Fibroblast of lung (primary cell): ENCODE measurements around the gene IFT57. TPM values are rescaled to one million over a fixed set of nuclear protein-coding genes. Genes with fewer than 3 reads are reported as not detected.

Experiments
- DNase-seq, 2 donors: peaks; one replicate each; pipeline versions ENCODE4 v3.0.0 to v3.0.0-alpha.2; 2010; ENCODE audit warnings: low read depth in 2 of 2
- H2AFZ ChIP-seq: 2 replicates; pipeline ENCODE4 v1.5.1; 2012; ENCODE audit warnings: low read length, control low read depth, inconsistent platforms
- H3K27ac ChIP-seq: 2 replicates; pipeline ENCODE4 v1.5.1; 2011; ENCODE audit warnings: low read length, control low read depth; ENCODE audit not compliant: insufficient read depth
- H3K27me3 ChIP-seq: 2 replicates; pipeline ENCODE4 v1.5.1; 2011; ENCODE audit warnings: mild to moderate bottlenecking, low read length; ENCODE audit not compliant: control insufficient read depth, insufficient read depth
- H3K36me3 ChIP-seq: 2 replicates; pipeline ENCODE4 v1.5.1; 2011; ENCODE audit warnings: low read length; ENCODE audit not compliant: control insufficient read depth, insufficient read depth
- H3K4me1 ChIP-seq: 2 replicates; pipeline ENCODE4 v1.5.1; 2011; ENCODE audit warnings: low read length; ENCODE audit not compliant: control insufficient read depth, insufficient read depth; ENCODE audit errors: extremely low read depth
- H3K4me2 ChIP-seq: 2 replicates; pipeline ENCODE4 v1.5.1; 2011; ENCODE audit warnings: low read length, control low read depth; ENCODE audit not compliant: insufficient read depth; ENCODE audit errors: extremely low read depth
- H3K4me3 ChIP-seq, 4 experiments: fragments of 200-600 bp in 1 of 4; sonication (generic) in 1 of 4; replicated peaks in 1 of 4; 2 replicates each; pipeline ENCODE4 v1.5.1; 2011 to 2016; ENCODE audit warnings: low read length in 4 of 4, low read depth in 3 of 4, mild to moderate bottlenecking in 3 of 4, control low read depth in 2 of 4, inconsistent platforms in 1 of 4, mixed read lengths in 1 of 4; ENCODE audit not compliant: insufficient read depth in 1 of 4; ENCODE audit errors: control extremely low read depth in 1 of 4
- H3K79me2 ChIP-seq: 2 replicates; pipeline ENCODE4 v1.5.1; 2012; ENCODE audit warnings: mild to moderate bottlenecking, low read length, inconsistent platforms; ENCODE audit not compliant: control insufficient read depth, insufficient read depth
- H3K9ac ChIP-seq: 2 replicates; pipeline ENCODE4 v1.5.1; 2011; ENCODE audit warnings: mild to moderate bottlenecking, low read length, control low read depth; ENCODE audit not compliant: insufficient read depth
- H3K9me3 ChIP-seq: 2 replicates; pipeline ENCODE4 v1.5.1; 2012; ENCODE audit warnings: low read depth, low read length; ENCODE audit not compliant: control insufficient read depth, insufficient read depth
- H4K20me1 ChIP-seq: 2 replicates; pipeline ENCODE4 v1.5.1; 2011; ENCODE audit warnings: low read length; ENCODE audit not compliant: control insufficient read depth, insufficient read depth; ENCODE audit errors: extremely low read depth
- EZH2 ChIP-seq: IDR thresholded peaks from 2 replicates; pipeline ENCODE4 v1.5.1; 2012; ENCODE audit warnings: low read length, control low read depth, mild to moderate bottlenecking; ENCODE audit errors: missing control alignments
- polyA plus RNA-seq, 2 donors: library from polyadenylated mRNA; depleted of rRNA in 1 of 2; stranded (reverse) in 1 of 2; unstranded in 1 of 2; fragments of >200 nt; gene quantifications; 2 replicates each; pipeline ENCODE4 v1.2.1, GENCODE V29; 2011 to 2012; ENCODE audit warnings: missing spikeins in 1 of 2
- total RNA-seq: library from RNA; depleted of rRNA; stranded (reverse); fragments of >200 nt; gene quantifications from 2 replicates; pipeline ENCODE4 v1.2.1, GENCODE V29; 2014
- TF ChIP-seq, protein P1 (sequence below), 2 donors: IDR thresholded peaks in 1 of 2; conservative IDR thresholded peaks in 1 of 2; 1 replicate in 1 of 2; 2 replicates in 1 of 2; pipeline ENCODE4 v1.5.1; 2011 to 2012; ENCODE audit warnings: low read length in 2 of 2, control low read depth in 1 of 2, inconsistent platforms in 1 of 2, low read depth in 1 of 2, mild to moderate bottlenecking in 1 of 2

IFT57 gene
- total and polyA plus RNA-seq, 2 donors (not counting 1 experiment from before 2014, with no cell fraction given) = 55.5 to 60.3 TPM

GRCh38 chr3:108185536-108185935, 36.7 kb downstream of the IFT57 start:
- no peaks in the 10 kb centered on the region for H3K9me3 ChIP-seq
- no peaks in the 10 kb centered on the region for H3K79me2 ChIP-seq
- no peaks in the 10 kb centered on the region for H3K27me3 ChIP-seq
- H3K9ac ChIP-seq = no peak overlapping the region
- no peak overlapping the region for H3K4me3 ChIP-seq
- H3K4me1 ChIP-seq = peaks cover 6% of the 10 kb centered on the region
- H2AFZ ChIP-seq = no peak overlapping the region
- H4K20me1 ChIP-seq = no peaks in the 10 kb centered on the region
- no peak for DNase-seq
- H3K27ac ChIP-seq = no peak overlapping the region
- TF ChIP-seq, protein P1, sequence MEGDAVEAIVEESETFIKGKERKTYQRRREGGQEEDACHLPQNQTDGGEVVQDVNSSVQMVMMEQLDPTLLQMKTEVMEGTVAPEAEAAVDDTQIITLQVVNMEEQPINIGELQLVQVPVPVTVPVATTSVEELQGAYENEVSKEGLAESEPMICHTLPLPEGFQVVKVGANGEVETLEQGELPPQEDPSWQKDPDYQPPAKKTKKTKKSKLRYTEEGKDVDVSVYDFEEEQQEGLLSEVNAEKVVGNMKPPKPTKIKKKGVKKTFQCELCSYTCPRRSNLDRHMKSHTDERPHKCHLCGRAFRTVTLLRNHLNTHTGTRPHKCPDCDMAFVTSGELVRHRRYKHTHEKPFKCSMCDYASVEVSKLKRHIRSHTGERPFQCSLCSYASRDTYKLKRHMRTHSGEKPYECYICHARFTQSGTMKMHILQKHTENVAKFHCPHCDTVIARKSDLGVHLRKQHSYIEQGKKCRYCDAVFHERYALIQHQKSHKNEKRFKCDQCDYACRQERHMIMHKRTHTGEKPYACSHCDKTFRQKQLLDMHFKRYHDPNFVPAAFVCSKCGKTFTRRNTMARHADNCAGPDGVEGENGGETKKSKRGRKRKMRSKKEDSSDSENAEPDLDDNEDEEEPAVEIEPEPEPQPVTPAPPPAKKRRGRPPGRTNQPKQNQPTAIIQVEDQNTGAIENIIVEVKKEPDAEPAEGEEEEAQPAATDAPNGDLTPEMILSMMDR (conservative IDR thresholded peaks at IDR 0.05 in 1 of 2, IDR thresholded peaks at IDR 0.05 in 1 of 2; ENCODE audit: low read depth in 1 of 2, low read length in 2 of 2) = no peak
- no peak for TF ChIP-seq EZH2
- H3K4me2 ChIP-seq = no peak overlapping the region
- peaks cover 3% of the 10 kb centered on the region for H3K36me3 ChIP-seq

DNA sequence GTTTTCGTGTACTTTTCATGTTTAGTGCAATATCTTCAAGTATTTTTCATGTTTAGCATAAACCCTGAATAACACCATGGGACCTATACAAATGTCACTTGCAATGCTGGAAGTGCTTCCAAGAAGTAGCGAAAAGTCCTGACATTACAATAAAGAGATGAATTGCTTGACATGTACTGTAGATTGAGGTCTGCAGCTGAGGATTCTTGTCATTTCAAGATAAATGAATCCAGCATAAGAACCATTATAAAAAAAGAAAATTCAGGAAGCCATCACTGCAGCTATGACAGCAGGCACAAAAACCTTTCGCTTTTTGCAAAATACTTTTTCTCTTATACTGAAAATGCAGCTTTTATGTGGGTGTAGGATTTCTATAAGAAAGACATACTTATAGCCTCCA, 37.4 kb downstream of the IFT57 start:
- H3K27me3 ChIP-seq = no peaks in the 10 kb centered on the region
- H3K79me2 ChIP-seq = no peaks in the 10 kb centered on the region
- no peak overlapping the region for H3K4me2 ChIP-seq
- TF ChIP-seq, protein P1 (conservative IDR thresholded peaks at IDR 0.05 in 1 of 2, IDR thresholded peaks at IDR 0.05 in 1 of 2; ENCODE audit: low read depth in 1 of 2, low read length in 2 of 2) = no peak
- TF ChIP-seq EZH2 = no peak
- H3K27ac ChIP-seq = no peak overlapping the region
- DNase-seq = no peak
- H3K36me3 ChIP-seq = no peaks in the 10 kb centered on the region
- no peak overlapping the region for H2AFZ ChIP-seq
- no peak overlapping the region for H3K9ac ChIP-seq
- H3K9me3 ChIP-seq = no peaks in the 10 kb centered on the region
- peaks cover 6% of the 10 kb centered on the region for H3K4me1 ChIP-seq
- H4K20me1 ChIP-seq = no peaks in the 10 kb centered on the region
- H3K4me3 ChIP-seq = no peak overlapping the region

DNA sequence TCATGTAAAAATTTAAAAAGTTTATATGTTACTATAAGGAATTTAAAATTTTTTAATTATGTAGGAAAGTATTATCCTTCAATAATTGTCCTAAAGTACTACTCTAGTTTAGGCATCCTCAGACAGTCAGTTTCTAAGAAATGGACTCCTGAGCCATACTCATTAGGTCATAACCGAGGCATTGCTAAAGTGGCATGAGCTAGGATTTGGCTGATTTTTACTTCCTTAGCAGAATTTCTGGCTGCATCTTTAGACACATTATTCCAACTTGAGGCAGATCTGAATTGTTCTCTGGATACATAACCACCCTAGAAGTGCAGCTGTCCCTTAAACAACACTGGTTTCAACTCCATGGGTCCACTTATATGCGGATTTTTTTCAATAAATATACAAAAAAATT, 38.3 kb downstream of the IFT57 start:
- H3K36me3 ChIP-seq = no peaks in the 10 kb centered on the region
- no peaks in the 10 kb centered on the region for H3K9me3 ChIP-seq
- no peak overlapping the region for H2AFZ ChIP-seq
- no peak overlapping the region for H3K27ac ChIP-seq
- no peak overlapping the region for H3K4me3 ChIP-seq
- TF ChIP-seq EZH2 = no peak
- TF ChIP-seq, protein P1 (conservative IDR thresholded peaks at IDR 0.05 in 1 of 2, IDR thresholded peaks at IDR 0.05 in 1 of 2; ENCODE audit: low read depth in 1 of 2, low read length in 2 of 2) = no peak
- no peaks in the 10 kb centered on the region for H3K27me3 ChIP-seq
- no peak overlapping the region for H3K4me2 ChIP-seq
- H4K20me1 ChIP-seq = no peaks in the 10 kb centered on the region
- DNase-seq = peak in 1 of 2 donors; percentile 15
- no peaks in the 10 kb centered on the region for H3K79me2 ChIP-seq
- no peak overlapping the region for H3K9ac ChIP-seq
- H3K4me1 ChIP-seq = peaks cover 10% of the 10 kb centered on the region
